NB4 (cell line): ENCODE data around the gene DLG5.
A peak's percentile ranks its signal among the peaks of the same experiment; 100 is the strongest.

Experiments used
- DNase-seq: peaks from one replicate; pipeline ENCODE4 v3.0.0; 2010; ENCODE audit warnings: low read depth
- H3K4me3 ChIP-seq: one replicate; pipeline ENCODE4 v1.5.1; 2011; ENCODE audit warnings: mild to moderate bottlenecking, low read depth, low read length, moderate library complexity
- MYC ChIP-seq: IDR thresholded peaks from 2 replicates; pipeline ENCODE4 v1.6.1; 2011; ENCODE audit warnings: low read depth, low read length
- POLR2A ChIP-seq: IDR thresholded peaks from 2 replicates; pipeline ENCODE4 v1.6.1; 2011; ENCODE audit warnings: mild to moderate bottlenecking; ENCODE audit not compliant: insufficient read length; ENCODE audit errors: extremely low read depth
- TF ChIP-seq, protein P1 (sequence below): IDR thresholded peaks from one replicate; pipeline ENCODE4 v1.5.1; 2012; ENCODE audit warnings: low read depth, low read length
- TF ChIP-seq, protein P2 (sequence below): IDR thresholded peaks from 2 replicates; pipeline ENCODE4 v1.6.1; 2011; ENCODE audit warnings: low read depth, low read length

The DLG5 gene

DNA sequence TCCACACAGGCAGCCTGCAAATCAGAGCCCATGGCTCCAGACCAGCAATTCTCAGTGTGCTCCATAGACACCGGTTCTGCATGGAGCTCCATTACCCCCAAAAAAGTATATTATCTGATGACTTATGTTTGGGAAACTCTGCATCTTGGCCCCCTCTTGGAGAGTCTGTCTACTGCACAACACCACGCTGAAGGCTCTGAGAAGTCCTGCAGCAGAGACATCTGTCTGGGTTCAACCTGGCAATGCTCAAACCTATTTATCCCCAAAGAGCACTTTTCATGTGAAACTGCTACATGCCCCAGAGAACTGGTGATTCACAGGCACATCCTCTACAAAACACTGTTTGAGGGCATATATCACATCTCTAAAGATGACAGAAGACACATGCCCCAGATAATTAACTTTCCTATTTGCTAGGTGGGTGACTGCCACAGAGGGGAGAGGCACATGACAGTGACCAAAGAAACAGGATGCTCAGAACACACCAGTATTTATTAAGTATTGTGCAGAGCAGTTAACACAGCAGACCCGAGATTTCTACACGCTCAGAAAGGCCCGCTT is 83.8 kb downstream of the DLG5 start:
- H3K4me3 ChIP-seq, result no peak overlapping the region
- TF ChIP-seq MYC, result no peak
- TF ChIP-seq, protein P1, sequence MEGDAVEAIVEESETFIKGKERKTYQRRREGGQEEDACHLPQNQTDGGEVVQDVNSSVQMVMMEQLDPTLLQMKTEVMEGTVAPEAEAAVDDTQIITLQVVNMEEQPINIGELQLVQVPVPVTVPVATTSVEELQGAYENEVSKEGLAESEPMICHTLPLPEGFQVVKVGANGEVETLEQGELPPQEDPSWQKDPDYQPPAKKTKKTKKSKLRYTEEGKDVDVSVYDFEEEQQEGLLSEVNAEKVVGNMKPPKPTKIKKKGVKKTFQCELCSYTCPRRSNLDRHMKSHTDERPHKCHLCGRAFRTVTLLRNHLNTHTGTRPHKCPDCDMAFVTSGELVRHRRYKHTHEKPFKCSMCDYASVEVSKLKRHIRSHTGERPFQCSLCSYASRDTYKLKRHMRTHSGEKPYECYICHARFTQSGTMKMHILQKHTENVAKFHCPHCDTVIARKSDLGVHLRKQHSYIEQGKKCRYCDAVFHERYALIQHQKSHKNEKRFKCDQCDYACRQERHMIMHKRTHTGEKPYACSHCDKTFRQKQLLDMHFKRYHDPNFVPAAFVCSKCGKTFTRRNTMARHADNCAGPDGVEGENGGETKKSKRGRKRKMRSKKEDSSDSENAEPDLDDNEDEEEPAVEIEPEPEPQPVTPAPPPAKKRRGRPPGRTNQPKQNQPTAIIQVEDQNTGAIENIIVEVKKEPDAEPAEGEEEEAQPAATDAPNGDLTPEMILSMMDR, result no peak
- TF ChIP-seq, protein P2, sequence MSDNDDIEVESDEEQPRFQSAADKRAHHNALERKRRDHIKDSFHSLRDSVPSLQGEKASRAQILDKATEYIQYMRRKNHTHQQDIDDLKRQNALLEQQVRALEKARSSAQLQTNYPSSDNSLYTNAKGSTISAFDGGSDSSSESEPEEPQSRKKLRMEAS, result no peak
- TF ChIP-seq POLR2A, result no peak
- DNase-seq, result no peak

DNA sequence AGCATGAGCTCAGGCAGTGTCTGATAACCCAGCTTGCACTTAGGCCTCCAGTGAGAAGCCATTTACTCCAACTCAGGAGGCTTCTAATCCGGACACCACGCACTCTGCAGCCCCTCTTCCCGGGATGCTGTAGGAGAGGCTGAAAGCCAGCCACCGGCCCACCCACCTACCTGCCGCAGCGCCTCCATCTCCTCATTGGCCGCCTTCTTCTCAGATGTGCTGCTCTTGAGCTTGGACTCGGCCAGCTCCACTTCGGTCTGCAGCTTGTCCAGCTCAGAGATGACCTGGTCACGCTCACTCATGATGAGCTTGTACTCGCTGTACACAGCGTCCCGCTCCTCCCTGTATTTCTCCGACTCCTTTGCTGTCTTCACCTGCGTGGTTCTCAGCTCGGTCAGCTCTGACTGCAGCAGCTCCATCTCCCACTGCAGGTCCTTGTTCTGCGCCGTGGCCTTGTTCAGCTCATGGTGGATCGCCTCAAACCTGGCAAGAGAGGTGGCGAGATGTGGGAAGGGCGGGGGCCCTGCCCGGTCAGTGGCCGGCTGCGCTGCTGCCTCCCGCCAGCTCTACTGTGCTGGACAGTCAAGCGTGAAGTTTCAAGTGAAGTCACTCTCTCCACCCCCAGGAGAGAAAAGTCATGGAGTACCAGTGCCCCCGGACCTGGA is 84.7 kb downstream of the DLG5 start:
- DNase-seq, result no peak

DNA sequence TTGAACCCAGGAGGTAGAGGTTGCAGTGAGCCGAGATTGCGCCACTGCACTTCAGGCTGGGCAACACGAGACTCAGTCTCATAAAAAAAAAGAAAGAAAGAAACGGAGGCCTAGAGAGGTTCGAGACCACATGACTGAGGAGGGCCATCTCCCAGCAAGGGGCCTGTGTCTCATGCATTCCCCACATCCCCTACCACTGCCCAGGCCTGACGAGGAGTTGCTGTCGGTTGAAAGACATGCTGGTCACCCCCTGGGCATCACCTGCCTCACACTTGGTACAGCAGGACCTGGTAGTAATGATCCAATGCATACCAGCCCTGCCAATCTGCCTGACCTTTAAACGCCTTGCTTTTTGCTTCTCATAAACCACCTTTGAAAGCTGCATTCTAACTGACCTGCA is 85.9 kb downstream of the DLG5 start:
- no peak for TF ChIP-seq MYC
- no peak for DNase-seq
- no peak overlapping the region for H3K4me3 ChIP-seq

More for the DNA sequence above, 84.7 kb downstream of the DLG5 start:
- no peak overlapping the region for H3K4me3 ChIP-seq
- TF ChIP-seq MYC (no peak), POLR2A (no peak)
- TF ChIP-seq, protein P2, result no peak
- TF ChIP-seq, protein P1, result no peak

DNA sequence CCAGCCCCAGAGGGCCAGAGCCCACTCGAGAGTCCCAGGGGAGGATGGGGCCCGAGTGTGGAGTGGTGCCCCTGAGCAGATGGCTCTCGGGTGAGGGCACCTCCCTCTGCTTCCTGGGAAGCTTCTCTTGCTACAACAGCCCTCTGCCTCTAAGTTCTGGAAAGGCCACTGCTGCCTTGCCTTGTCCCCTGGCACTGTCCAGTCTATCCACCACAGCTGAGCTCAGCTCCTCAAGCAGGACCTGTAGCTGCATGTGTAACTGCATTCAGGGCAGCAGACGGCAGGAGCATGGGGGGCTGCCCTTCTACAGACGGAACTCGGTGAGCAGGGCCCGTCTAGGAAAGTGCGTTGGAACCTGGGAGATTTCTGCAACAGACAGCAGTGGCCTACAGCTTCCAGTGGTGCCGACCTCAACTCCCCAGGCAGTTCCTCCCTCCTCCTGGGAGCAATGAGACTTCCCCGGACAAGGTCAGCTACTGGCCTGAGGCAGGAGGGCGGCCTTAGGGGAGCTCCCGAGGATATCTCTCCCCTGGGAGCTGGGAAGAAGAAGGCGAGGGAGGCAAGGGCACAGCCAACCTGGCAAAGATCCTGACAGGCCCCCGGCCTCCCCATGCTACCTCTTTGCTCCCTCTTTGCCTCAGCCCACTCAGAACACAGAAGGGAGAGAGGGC is 88.5 kb downstream of the DLG5 start:
- H3K4me3 ChIP-seq, result no peak overlapping the region
- no peak for DNase-seq
- TF ChIP-seq MYC (no peak), POLR2A (no peak)
- TF ChIP-seq, protein P2, result no peak
- TF ChIP-seq, protein P1, result no peak

DNA sequence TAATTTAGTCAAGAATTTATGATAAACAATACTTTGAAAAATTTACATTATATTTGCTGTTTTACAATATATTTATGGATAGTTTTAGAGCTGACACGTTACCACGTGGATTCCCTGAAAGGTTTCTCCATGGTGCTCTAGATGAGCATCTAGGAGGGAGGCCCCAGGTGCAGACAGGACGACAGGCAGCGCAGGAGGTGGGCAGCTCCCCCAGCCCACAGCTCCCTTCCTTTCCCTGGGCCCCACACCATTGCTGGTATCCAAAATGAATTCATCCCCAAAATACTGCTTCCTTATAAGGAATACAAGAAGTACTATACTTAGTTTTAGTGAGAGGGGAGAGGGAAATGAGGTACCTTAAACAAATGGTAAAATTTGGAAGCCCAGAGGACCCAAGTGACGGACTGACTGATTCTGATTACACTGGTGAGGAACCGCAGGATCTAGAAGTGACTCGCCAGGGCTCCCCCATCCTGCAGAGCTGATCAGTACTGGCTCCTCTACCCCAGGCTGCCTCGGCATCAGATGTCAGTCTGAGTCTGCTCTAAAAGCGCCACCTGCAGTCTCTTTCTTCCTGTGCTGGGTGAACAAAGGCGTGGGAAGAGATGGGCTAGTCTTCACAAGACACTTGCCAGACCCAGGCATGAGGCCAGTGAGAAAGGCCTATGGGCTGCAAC is 89.2 kb downstream of the DLG5 start:
- H3K4me3 ChIP-seq, result no peak overlapping the region
- peak; percentile 83 for DNase-seq
- TF ChIP-seq POLR2A (no peak), MYC (peak; percentile 12; the same call in 1 of the 2 replicates)
- TF ChIP-seq, protein P2, result peak; percentile 42
- TF ChIP-seq, protein P1, result peak; percentile 65

DNA sequence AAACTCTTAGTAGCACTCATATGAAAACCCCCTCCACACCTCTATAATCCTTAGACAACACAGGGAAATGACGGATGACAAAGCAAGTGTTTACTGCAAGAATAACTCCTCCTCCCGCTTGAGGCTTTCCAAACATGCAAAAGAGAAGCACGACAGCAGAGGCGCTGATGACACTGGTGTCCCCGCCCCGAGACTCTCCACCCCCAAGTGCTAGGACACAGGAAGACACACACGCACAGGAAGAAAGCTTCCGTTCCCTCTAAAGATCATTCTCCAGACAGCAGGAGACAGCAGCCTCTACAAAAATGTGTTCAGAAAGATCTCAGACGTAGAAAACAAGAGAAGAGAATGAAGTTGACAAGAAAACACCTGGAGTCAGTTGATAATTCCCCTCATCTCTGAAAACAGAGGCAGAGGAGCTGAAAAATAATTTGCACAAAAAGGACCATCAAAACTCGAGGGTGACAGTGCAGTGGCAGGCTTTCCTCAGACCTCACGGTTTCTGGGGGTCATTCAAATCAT is 90.2 kb downstream of the DLG5 start:
- peak; percentile 94 for DNase-seq
- peak overlapping the region; percentile 29 for H3K4me3 ChIP-seq
- TF ChIP-seq, protein P1, result no peak
- peak; percentile 63 for TF ChIP-seq POLR2A
